Natural killer cell treated with Interleukin-12 subunit alpha and Interleukin-12 subunit beta and Interleukin-15 and Interleukin-18, amount 100 ng/mL, for 72 hours (primary cell): ENCODE measurements around the gene EFHB. TPM values are rescaled to one million over a fixed set of nuclear protein-coding genes. Genes with fewer than 3 reads are reported as not detected.
"Not testable (repeated sequence)": the region's sequence is repeated elsewhere in the genome, so short reads cannot be mapped to it uniquely, and the experiment has no call there.

Source experiments
- ATAC-seq, 2 donors: fragments of 150-1000 bp; cut with Tn5 transposase in 1 of 2; sonication (Bioruptor Pico), chemical (Tn5 transposase) in 1 of 2; 2 replicates each; pipeline ENCODE4 v1.10.0; 2021
- DNase-seq: peaks from one replicate; pipeline ENCODE4 v3.0.0; 2022; ENCODE audit warnings: low spot score
- H3K27ac Mint-ChIP-seq, 2 donors: 1 replicate in 1 of 2; 2 replicates in 1 of 2; pipeline ENCODE4 v1.8.0; 2022; ENCODE audit warnings: mixed read lengths in 2 of 2, mild to moderate bottlenecking in 1 of 2, moderate library complexity in 1 of 2
- H3K27me3 Mint-ChIP-seq, 2 donors: 1 replicate in 1 of 2; 2 replicates in 1 of 2; pipeline ENCODE4 v1.8.0; 2022; ENCODE audit warnings: mixed read lengths in 2 of 2
- H3K36me3 Mint-ChIP-seq: one replicate; pipeline ENCODE4 v1.8.0; 2022; ENCODE audit warnings: mixed read lengths
- H3K4me1 Mint-ChIP-seq, 2 donors: 1 replicate in 1 of 2; 2 replicates in 1 of 2; pipeline ENCODE4 v1.8.0; 2022; ENCODE audit warnings: low read depth in 2 of 2, mixed read lengths in 2 of 2, mild to moderate bottlenecking in 1 of 2
- H3K4me3 Mint-ChIP-seq: one replicate; pipeline ENCODE4 v1.8.0; 2022; ENCODE audit warnings: mixed read lengths
- H3K9me3 Mint-ChIP-seq: 2 replicates; pipeline ENCODE4 v1.8.0; 2022; ENCODE audit warnings: mixed read lengths
- total RNA-seq, 2 donors: library from RNA; stranded (reverse); gene quantifications; one replicate each; pipeline ENCODE4 v1.2.3, GENCODE V29; 2022

Gene EFHB
- total RNA-seq, 2 donors from 2014 or later = 0.78 TPM; not detected in 1

GRCh38 chr3:19855318-19855717, 78.7 kb downstream of the EFHB start:
- H3K4me1 Mint-ChIP-seq, H3K36me3 Mint-ChIP-seq, H3K4me3 Mint-ChIP-seq, H3K27me3 Mint-ChIP-seq, ATAC-seq, H3K27ac Mint-ChIP-seq, DNase-seq: not testable (repeated sequence)
- H3K9me3 Mint-ChIP-seq = peaks cover 14% of the 10 kb centered on the region

GRCh38 chr3:19846609-19847008, 87.4 kb downstream of the EFHB start:
- H3K27ac Mint-ChIP-seq, H3K4me3 Mint-ChIP-seq, H3K4me1 Mint-ChIP-seq, DNase-seq, ATAC-seq: not testable (repeated sequence)
- Mint-ChIP-seq H3K36me3 (peaks cover 18% of the 10 kb centered on the region), H3K9me3 (peaks cover 19% of the 10 kb centered on the region), H3K27me3 (peaks cover 0 to 17% of the 10 kb centered on the region in 2 donors)

Other genes with a start within 250 kb of the EFHB start
- gene RAB5A, start 12.9 kb upstream of the EFHB start, total RNA-seq = 10 to 100 TPM; 59.0 to 68.9 TPM
- not detected for gene PP2D1, start 78.0 kb upstream of the EFHB start, total RNA-seq
- 10 to 100 TPM; 78.4 to 88.3 TPM for gene KAT2B, start 106.2 kb upstream of the EFHB start, total RNA-seq